Astrocyte (in vitro differentiated cells and primary cell): ENCODE results near the gene MALAT1.

Experiments used
- EZH2 ChIP-seq: IDR thresholded peaks from 2 replicates; pipeline ENCODE4 v1.6.1; 2012; ENCODE audit warnings: mild to moderate bottlenecking, low read length, inconsistent platforms; ENCODE audit not compliant: insufficient read depth
- TF ChIP-seq, protein P1 (sequence below): IDR thresholded peaks from 2 replicates; pipeline ENCODE4 v1.5.1; 2011; ENCODE audit warnings: low read depth, mild to moderate bottlenecking, inconsistent platforms, low read length, moderate library complexity; ENCODE audit not compliant: insufficient read depth

GRCh38 chr11:65476632-65477148 is 22.2 kb upstream of the MALAT1 start:
- TF ChIP-seq, protein P1, sequence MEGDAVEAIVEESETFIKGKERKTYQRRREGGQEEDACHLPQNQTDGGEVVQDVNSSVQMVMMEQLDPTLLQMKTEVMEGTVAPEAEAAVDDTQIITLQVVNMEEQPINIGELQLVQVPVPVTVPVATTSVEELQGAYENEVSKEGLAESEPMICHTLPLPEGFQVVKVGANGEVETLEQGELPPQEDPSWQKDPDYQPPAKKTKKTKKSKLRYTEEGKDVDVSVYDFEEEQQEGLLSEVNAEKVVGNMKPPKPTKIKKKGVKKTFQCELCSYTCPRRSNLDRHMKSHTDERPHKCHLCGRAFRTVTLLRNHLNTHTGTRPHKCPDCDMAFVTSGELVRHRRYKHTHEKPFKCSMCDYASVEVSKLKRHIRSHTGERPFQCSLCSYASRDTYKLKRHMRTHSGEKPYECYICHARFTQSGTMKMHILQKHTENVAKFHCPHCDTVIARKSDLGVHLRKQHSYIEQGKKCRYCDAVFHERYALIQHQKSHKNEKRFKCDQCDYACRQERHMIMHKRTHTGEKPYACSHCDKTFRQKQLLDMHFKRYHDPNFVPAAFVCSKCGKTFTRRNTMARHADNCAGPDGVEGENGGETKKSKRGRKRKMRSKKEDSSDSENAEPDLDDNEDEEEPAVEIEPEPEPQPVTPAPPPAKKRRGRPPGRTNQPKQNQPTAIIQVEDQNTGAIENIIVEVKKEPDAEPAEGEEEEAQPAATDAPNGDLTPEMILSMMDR: no peak
- no peak for TF ChIP-seq EZH2
